Karpas-422 (cell line): Measurements from ENCODE around the gene SLC1A1. TPM values are rescaled to one million over a fixed set of nuclear protein-coding genes. Genes with fewer than 3 reads are reported as not detected.

Experiments
- DNase-seq: peaks from one replicate; pipeline ENCODE4 v3.0.0-alpha.2; 2015
- H2AFZ ChIP-seq: fragments of 200-600 bp; sonication (generic); 2 replicates; pipeline ENCODE4 v1.6.1; 2014; ENCODE audit warnings: antibody characterized with exemption, low read length, mixed read lengths
- H3K27ac ChIP-seq: fragments of 200-600 bp; sonication (generic); 2 replicates; pipeline ENCODE4 v1.5.1; 2014; ENCODE audit warnings: mild to moderate bottlenecking, low read length, moderate library complexity
- H3K27me3 ChIP-seq: fragments of 200-600 bp; sonication (generic); 2 replicates; pipeline ENCODE4 v1.6.1; 2014; ENCODE audit warnings: low read length, mixed read lengths
- H3K36me3 ChIP-seq: fragments of 200-600 bp; sonication (generic); 2 replicates; pipeline ENCODE4 v1.6.1; 2014; ENCODE audit warnings: low read length, mixed read lengths; ENCODE audit not compliant: insufficient read depth
- H3K4me1 ChIP-seq: fragments of 200-600 bp; sonication (generic); 2 replicates; pipeline ENCODE4 v1.6.1; 2014; ENCODE audit warnings: mild to moderate bottlenecking, low read length, mixed read lengths
- H3K4me2 ChIP-seq: fragments of 200-600 bp; sonication (generic); 2 replicates; pipeline ENCODE4 v1.6.1; 2014; ENCODE audit warnings: low read length, low read depth, mild to moderate bottlenecking; ENCODE audit not compliant: poor library complexity, severe bottlenecking
- H3K4me3 ChIP-seq: fragments of 200-600 bp; sonication (generic); 2 replicates; pipeline ENCODE4 v1.5.1; 2014; ENCODE audit warnings: mild to moderate bottlenecking, antibody characterized with exemption, low read length, mixed read lengths
- H3K79me2 ChIP-seq: fragments of 200-600 bp; sonication (generic); 2 replicates; pipeline ENCODE4 v1.6.1; 2014; ENCODE audit warnings: mild to moderate bottlenecking, low read length, mixed read lengths
- H3K9ac ChIP-seq: fragments of 200-600 bp; sonication (generic); 2 replicates; pipeline ENCODE4 v1.6.0; 2014; ENCODE audit warnings: low read length
- H3K9me2 ChIP-seq: fragments of 200-600 bp; sonication (generic), shearing (Covaris generic); replicated peaks from 2 replicates; pipeline ENCODE4 v1.6.0; 2014; ENCODE audit warnings: mild to moderate bottlenecking, low read length, moderate library complexity; ENCODE audit not compliant: insufficient read depth
- H3K9me3 ChIP-seq: fragments of 300-700, 200-600 bp; sonication (generic); 2 replicates; pipeline ENCODE4 v1.6.1; 2014; ENCODE audit warnings: low read length, mixed read lengths
- H4K20me1 ChIP-seq: fragments of 200-600 bp; sonication (generic); 2 replicates; pipeline ENCODE4 v1.6.1; 2014; ENCODE audit warnings: mild to moderate bottlenecking, antibody characterized with exemption, low read length, low read depth; ENCODE audit not compliant: insufficient read depth
- total RNA-seq: library from RNA; depleted of rRNA; stranded (reverse); fragments of >200 nt; shearing (Covaris generic); gene quantifications from 2 replicates; pipeline ENCODE4 v1.2.3, GENCODE V29; 2014; ENCODE audit warnings: low replicate concordance

The SLC1A1 gene
- total RNA-seq, 1 experiment from 2014 or later, result not detected

DNA sequence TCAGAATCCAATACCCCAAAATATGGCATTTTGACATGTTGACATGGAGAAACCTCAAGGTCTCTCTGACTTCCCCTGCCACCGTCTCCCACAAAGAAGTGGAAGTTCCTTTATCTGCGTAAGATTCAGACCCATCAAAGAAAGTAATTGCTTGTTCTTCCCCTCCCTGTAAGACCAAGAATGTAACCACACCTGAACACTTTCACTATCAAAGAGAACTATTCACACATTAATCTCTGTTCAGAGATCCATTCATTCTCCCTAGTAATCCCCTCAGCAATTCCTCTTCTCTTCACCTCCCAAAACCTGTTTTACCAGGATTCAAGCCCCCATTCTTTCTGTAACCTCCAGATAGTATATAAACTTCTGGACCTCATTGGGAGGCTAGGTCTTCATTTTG, 4.1 kb upstream of the SLC1A1 start:
- Histone ChIP-seq H3K4me3 (no peak overlapping the region), H3K4me2 (no peak overlapping the region), H4K20me1 (no peaks in the 10 kb centered on the region), H3K9me2 (no peaks in the 10 kb centered on the region), H3K9ac (no peak overlapping the region), H3K27me3 (no peaks in the 10 kb centered on the region), H3K4me1 (peaks cover 9% of the 10 kb centered on the region), H3K36me3 (no peaks in the 10 kb centered on the region), H3K9me3 (no peaks in the 10 kb centered on the region), H3K79me2 (no peaks in the 10 kb centered on the region), H3K27ac (no peak overlapping the region), H2AFZ (no peak overlapping the region)
- DNase-seq, result no peak

DNA sequence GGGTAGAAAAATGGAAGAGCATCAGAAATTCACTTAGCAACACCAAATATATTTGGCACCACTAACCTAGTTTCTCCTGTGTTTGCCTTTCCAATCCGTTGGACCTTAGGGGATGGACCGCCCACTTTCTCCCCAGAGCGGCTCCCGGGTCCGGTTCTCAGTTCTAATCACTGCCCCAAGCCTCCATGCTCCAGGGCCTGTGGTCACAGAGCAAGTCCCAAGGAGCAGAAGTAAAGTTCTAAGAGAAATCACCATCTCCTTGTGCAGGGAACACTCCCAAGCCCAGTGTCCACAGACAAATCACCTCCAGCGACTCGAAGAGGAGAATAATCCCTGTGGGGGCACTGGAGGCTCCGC, 728 bp upstream of the SLC1A1 start:
- Histone ChIP-seq H3K4me3 (peak overlapping the region; percentile 58; the same call in 1 of the 2 replicates), H3K27ac (no peak overlapping the region), H3K9me3 (no peaks in the 10 kb centered on the region), H2AFZ (peak overlapping the region; percentile 62; the same call in 1 of the 2 replicates), H4K20me1 (no peaks in the 10 kb centered on the region), H3K79me2 (no peaks in the 10 kb centered on the region), H3K27me3 (no peaks in the 10 kb centered on the region), H3K9ac (no peak overlapping the region), H3K9me2 (no peaks in the 10 kb centered on the region), H3K4me1 (peaks cover 9% of the 10 kb centered on the region), H3K4me2 (peak overlapping the region; percentile 44), H3K36me3 (no peaks in the 10 kb centered on the region)
- DNase-seq, result no peak

DNA sequence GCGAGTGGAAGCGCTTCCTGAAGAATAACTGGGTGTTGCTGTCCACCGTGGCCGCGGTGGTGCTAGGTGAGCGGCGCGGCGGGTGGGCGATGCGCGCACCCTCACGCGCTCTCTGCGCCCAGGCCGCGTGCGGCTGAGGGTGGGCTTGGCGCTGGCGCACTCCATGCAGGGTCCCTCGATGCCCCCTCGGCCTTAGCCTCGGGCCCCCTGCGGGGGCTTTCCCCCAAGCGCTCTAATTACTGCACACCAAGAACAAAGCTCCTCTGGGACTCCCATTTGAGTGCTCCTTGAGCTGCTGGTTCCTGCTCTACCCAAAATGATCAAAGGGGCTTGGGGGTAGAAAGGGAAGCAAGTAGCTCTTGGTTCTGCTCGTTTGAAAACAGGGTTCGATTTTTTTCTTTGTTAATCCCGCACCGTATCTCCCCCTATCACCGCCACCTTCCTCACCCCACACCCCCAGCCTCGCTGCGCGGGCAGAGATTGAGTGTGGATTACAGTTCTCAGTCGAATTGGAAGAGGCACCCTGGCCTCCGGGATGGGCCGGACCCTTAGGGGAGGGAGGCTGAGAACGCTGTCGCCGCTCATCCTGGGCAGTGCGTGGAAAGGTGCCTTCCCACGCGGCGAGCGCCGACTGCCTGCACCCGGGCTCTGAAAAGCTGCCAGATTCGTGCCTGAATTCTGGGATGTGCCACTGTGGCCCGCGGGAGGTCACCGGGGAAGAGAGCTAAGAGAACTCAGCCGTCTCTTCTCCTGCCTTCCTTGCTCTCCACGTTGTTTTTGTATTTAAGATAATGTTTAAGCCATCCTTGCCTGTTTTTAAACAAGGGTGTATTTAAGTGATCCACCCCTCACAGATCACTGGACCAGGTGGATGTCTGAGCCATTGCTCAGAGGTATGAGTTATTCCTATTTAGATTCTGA, 697 bp downstream of the SLC1A1 start:
- H2AFZ ChIP-seq, result no peak overlapping the region
- H3K4me3 ChIP-seq, result peak overlapping the region; percentile 58

DNA sequence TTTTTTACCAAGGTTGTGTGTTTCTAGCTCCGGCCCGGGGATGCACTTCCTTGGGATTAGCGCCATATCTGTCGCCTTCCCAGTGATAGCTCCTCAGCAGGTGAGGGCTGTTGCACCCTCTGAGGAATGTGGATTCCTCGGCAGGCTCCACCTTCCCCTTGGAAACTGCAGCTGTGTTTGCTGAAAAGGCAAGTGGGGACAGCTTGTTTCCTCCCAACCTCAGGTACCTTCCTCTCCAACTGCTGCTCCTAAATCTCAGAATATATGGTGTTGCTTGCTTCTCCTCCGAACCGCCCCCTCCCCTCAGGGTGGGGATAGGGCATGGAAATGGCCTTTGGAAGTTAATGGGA, 1.3 kb downstream of the SLC1A1 start:
- Histone ChIP-seq H3K36me3 (no peaks in the 10 kb centered on the region), H3K4me3 (no peak overlapping the region), H2AFZ (no peak overlapping the region), H3K4me1 (peaks cover 9% of the 10 kb centered on the region), H4K20me1 (no peaks in the 10 kb centered on the region), H3K9me2 (no peaks in the 10 kb centered on the region), H3K9ac (no peak overlapping the region), H3K4me2 (no peak overlapping the region), H3K79me2 (no peaks in the 10 kb centered on the region), H3K27ac (no peak overlapping the region), H3K27me3 (no peaks in the 10 kb centered on the region), H3K9me3 (no peaks in the 10 kb centered on the region)
- no peak for DNase-seq

More for the DNA sequence above, 697 bp downstream of the SLC1A1 start:
- no peak overlapping the region for H3K27ac ChIP-seq
- H3K36me3 ChIP-seq, result no peaks in the 10 kb centered on the region
- H3K9me3 ChIP-seq, result no peaks in the 10 kb centered on the region
- H3K27me3 ChIP-seq, result no peaks in the 10 kb centered on the region
- H4K20me1 ChIP-seq, result no peaks in the 10 kb centered on the region
- peaks cover 9% of the 10 kb centered on the region for H3K4me1 ChIP-seq
- no peaks in the 10 kb centered on the region for H3K79me2 ChIP-seq
- H3K4me2 ChIP-seq, result peak overlapping the region; percentile 44
- DNase-seq, result no peak
- H3K9me2 ChIP-seq, result no peaks in the 10 kb centered on the region
- H3K9ac ChIP-seq, result no peak overlapping the region

- no peaks in the 10 kb centered on the region for H3K27me3 ChIP-seq
- no peaks in the 10 kb centered on the region for H3K79me2 ChIP-seq
- no peak overlapping the region for H2AFZ ChIP-seq
Measured at GRCh38 chr9:4494332-4494731, 4.1 kb downstream of the SLC1A1 start.

GRCh38 chr9:4494806-4495205, 4.5 kb downstream of the SLC1A1 start:
- Histone ChIP-seq H3K4me2 (no peak overlapping the region), H3K9me2 (no peaks in the 10 kb centered on the region), H3K4me1 (peaks cover 9% of the 10 kb centered on the region), H3K9me3 (no peaks in the 10 kb centered on the region), H3K79me2 (no peaks in the 10 kb centered on the region), H2AFZ (no peak overlapping the region), H3K36me3 (no peaks in the 10 kb centered on the region), H3K9ac (no peak overlapping the region), H3K4me3 (no peak overlapping the region), H3K27ac (no peak overlapping the region), H4K20me1 (no peaks in the 10 kb centered on the region), H3K27me3 (no peaks in the 10 kb centered on the region)
- no peak for DNase-seq

More at GRCh38 chr9:4494332-4494731, 4.1 kb downstream of the SLC1A1 start:
- Histone ChIP-seq H3K9me2 (no peaks in the 10 kb centered on the region), H3K36me3 (no peaks in the 10 kb centered on the region), H3K4me2 (no peak overlapping the region), H3K4me3 (no peak overlapping the region), H3K9me3 (no peaks in the 10 kb centered on the region), H3K4me1 (peaks cover 9% of the 10 kb centered on the region), H4K20me1 (no peaks in the 10 kb centered on the region), H3K9ac (no peak overlapping the region), H3K27ac (no peak overlapping the region)
- DNase-seq, result no peak

GRCh38 chr9:4495537-4495936, 5.3 kb downstream of the SLC1A1 start:
- H3K36me3 ChIP-seq, result no peaks in the 10 kb centered on the region
- no peaks in the 10 kb centered on the region for H3K9me2 ChIP-seq
- no peaks in the 10 kb centered on the region for H4K20me1 ChIP-seq
- H3K9ac ChIP-seq, result no peak overlapping the region
- no peaks in the 10 kb centered on the region for H3K9me3 ChIP-seq
- no peak overlapping the region for H3K4me3 ChIP-seq
- DNase-seq, result no peak
- no peak overlapping the region for H3K4me2 ChIP-seq
- no peaks in the 10 kb centered on the region for H3K27me3 ChIP-seq
- no peak overlapping the region for H2AFZ ChIP-seq
- H3K27ac ChIP-seq, result no peak overlapping the region
- no peaks in the 10 kb centered on the region for H3K79me2 ChIP-seq
- peaks cover 6% of the 10 kb centered on the region for H3K4me1 ChIP-seq

GRCh38 chr9:4496497-4496896, 6.2 kb downstream of the SLC1A1 start:
- H3K4me1 ChIP-seq, result no peaks in the 10 kb centered on the region
- H3K4me2 ChIP-seq, result no peak overlapping the region

More at GRCh38 chr9:4496497-4496896, 6.2 kb downstream of the SLC1A1 start:
- Histone ChIP-seq H3K9me2 (no peaks in the 10 kb centered on the region), H4K20me1 (no peaks in the 10 kb centered on the region), H3K9ac (no peak overlapping the region), H3K4me3 (no peak overlapping the region), H2AFZ (no peak overlapping the region), H3K27ac (no peak overlapping the region), H3K79me2 (no peaks in the 10 kb centered on the region), H3K9me3 (no peaks in the 10 kb centered on the region), H3K36me3 (no peaks in the 10 kb centered on the region), H3K27me3 (no peaks in the 10 kb centered on the region)
- DNase-seq, result no peak
